ENCODE data around the gene ATP5PD.
"Not testable (repeated sequence)": the region's sequence is repeated elsewhere in the genome, so short reads cannot be mapped to it uniquely, and the experiment has no call there.

ATP5PD gene

DNA sequence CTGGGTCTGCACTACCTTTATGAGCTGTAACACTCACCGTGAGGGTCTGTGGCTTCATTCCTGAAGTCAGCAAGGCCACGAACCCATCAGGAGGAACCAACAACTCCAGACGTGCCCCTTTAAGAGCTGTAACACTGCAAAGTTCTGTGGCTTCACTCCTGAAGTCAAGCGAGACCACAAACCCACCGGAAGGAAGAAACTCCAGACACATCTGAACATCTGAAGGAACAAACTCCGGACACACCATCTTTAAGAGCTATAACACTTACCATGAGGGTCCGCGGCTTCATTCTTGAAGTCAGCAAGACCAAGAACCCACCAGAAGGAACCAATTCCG is 21.4 kb downstream of the ATP5PD start:
- in situ Hi-C loops (cut with HindIII; ENCODE audit: low sequenced_read_pairs), result not testable (repeated sequence)

- in situ Hi-C loops (cut with HindIII; ENCODE audit: low sequenced_read_pairs), result no loop called here
These were observed 21.9 kb downstream of the ATP5PD start for GRCh38 chr17:75024686-75025397.

DNA sequence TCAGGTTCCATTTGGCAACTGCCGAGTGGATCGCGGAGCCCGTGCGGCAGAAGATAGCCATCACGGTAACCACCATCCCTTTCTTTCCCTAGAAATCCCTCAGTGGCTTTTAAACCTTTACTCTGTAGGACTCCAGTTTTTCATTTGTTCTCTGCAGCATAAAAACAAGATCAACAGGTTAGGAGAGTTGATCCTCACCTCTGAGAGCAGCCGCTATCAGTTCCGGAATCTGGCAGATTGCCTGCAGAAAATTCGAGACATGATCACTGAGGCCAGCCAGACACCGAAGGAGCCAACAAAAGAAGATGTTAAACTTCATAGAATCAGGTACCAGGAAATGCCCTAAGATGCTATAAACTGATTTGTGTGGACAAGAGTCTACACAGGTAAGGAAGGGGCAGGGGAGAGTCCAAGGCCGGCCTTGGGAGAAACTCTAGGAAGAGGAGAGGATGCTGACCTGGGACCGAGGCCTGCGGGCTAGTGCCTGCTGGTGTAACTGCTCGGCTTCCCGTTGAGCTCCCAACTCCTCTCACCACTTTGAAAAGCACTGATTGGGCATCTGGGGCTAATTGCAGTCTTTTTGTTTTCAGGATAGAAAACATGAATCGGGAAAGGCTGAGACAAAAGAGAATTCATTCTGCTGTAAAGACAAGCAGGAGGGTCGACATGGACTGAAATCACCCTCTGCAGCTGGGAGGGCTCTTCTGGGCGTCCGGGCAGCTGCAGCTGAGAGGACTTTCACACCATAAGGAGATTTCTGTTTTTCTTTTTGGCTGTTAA is 26.2 kb downstream of the ATP5PD start:
- in situ Hi-C loops (cut with HindIII; ENCODE audit: low sequenced_read_pairs), result no loop called here

GRCh38 chr17:75019710-75020109 is 27.1 kb downstream of the ATP5PD start:
- in situ Hi-C loops (cut with HindIII; ENCODE audit: low sequenced_read_pairs), result loop anchor here (5.0 kb wide), 1 partner anchor 62 kb away; no protein-coding TSS in a partner anchor

DNA sequence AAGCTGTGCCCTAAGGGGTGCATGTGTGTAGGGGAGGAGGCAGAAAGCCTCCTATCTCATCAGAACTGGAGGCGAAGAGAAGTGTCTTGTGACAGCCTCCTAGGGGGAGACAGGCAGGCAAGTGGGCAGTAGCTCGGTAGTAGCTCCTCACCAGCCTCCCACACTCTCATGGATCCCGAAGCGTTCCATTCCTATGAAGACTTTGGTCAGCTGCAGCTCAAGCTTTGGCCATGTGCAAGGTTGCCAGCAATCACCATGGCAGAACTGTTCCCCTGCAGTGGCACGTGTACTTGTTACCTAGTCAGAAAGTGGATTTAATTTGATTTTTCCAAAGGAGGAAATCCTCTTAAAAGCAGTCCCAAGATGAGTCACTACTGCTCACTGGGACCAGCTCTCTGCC is 27.6 kb downstream of the ATP5PD start:
- in situ Hi-C loops (cut with HindIII; ENCODE audit: low sequenced_read_pairs), result loop anchor here (5.0 kb wide), 1 partner anchor 62 kb away; no protein-coding TSS in a partner anchor

DNA sequence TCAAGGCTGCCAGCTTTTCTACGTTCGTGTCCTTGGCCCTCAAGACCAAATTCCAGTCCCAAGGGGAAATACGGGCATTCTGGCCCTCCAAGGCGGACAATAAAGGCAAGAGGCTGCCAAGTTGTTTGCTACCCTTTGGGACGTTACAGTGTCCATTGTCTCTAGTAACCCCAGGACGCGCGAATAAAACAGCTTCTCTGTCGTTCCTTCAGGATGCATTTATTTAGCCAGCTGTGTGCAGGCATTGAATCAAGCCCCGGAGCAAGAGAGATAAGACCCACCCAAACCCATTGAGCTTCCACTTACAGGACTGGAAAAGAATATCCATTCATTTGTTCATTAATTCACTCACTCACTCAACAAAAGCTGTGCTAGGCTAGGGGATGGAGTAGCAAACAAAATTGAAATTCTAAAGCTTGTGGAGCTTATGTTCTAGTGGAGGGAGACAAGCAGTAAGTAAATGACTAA is 33.6 kb downstream of the ATP5PD start:
- in situ Hi-C loops (cut with HindIII; ENCODE audit: low sequenced_read_pairs), result no loop called here

DNA sequence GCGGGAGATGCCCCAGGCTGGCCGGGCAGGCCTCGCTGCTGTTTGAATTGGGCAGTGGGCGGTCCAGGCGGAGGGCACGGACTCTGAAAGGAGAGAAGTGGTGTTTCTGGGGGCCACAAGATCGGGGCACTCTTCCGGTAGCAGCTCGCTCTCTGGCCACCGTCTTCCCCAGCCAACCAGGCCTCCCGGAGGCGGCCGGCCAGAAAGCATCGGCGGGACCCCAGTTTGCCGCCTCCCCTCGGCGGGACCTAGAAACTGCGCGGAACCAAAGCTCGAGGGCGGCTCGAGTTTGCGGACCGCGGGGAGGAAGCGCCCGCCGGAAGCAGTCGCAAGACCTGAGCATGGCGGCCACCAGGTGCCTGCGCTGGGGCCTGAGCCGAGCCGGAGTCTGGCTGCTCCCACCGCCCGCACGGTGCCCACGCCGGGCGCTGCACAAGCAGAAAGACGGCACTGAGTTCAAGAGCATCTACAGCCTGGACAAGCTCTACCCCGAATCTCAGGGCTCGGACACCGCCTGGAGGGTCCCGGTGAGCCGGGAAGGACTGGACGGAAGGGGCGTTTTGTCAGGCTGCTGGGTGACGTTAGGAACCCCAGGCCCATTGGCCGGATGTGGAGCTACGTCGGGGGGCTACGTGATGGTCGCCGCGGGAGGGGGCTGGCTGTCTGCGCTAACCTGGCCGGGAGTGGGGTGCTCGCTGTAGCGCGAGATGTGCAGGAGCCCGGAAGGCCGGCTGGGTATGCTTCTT is 34.2 kb downstream of the ATP5PD start, which contains the start of gene MRPL58:
MRPL58 (plus strand) TSS at position 325 of the 746 bp plus-strand sequence; CDS start at position 342, 17 bp downstream.
- in situ Hi-C loops (cut with HindIII; ENCODE audit: low sequenced_read_pairs), result no loop called here

DNA sequence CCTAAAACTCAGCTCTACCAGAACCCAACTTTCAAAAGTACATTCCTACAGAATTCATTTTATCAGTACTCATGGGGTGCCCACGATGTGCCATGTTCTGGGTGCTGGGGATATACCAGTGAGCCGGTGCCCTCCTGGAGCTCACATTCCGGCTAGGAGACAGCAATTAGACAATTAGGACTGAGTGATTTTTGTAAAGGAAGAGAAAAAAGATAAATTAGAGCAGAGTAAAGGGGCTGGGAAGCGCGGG is 34.7 kb downstream of the ATP5PD start:
- in situ Hi-C loops (cut with HindIII; ENCODE audit: low sequenced_read_pairs), result no loop called here

DNA sequence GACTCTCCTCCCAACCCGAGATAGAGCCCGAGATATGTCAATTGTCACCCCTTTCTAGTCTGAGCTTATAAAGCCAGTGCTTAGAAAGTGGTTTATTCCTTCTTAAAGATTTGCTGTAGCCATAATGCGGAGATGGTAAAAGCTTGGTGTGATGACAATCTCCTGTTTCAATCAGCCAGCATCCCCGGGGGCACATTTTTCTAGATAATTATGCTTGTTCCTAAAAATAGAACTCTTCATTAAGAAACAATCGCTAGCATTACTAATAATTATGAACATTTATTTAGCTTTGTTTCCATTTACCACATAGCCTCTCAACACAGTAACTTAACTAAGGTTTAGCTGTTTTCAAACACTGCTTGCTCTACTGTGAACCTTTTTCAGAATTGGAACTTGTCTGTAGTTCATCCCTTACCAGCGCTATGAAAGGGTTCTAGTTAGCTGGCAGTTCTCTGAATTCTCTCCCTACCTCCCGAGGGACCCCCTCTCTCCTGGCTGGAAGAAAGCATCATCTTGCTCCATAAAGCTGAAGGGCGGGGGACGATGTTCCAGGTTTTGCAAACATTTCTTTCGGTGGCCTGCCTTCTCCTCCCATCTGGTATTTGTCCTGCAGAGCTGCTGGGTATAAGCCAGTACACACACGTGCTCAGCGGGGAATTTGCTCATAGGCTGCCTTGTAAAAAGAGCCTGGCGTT is 35.2 kb downstream of the ATP5PD start:
- in situ Hi-C loops (cut with HindIII; ENCODE audit: low sequenced_read_pairs), result no loop called here

- in situ Hi-C loops (cut with HindIII; ENCODE audit: low sequenced_read_pairs), result no loop called here
These were observed 35.9 kb downstream of the ATP5PD start for GRCh38 chr17:75010683-75011400.

DNA sequence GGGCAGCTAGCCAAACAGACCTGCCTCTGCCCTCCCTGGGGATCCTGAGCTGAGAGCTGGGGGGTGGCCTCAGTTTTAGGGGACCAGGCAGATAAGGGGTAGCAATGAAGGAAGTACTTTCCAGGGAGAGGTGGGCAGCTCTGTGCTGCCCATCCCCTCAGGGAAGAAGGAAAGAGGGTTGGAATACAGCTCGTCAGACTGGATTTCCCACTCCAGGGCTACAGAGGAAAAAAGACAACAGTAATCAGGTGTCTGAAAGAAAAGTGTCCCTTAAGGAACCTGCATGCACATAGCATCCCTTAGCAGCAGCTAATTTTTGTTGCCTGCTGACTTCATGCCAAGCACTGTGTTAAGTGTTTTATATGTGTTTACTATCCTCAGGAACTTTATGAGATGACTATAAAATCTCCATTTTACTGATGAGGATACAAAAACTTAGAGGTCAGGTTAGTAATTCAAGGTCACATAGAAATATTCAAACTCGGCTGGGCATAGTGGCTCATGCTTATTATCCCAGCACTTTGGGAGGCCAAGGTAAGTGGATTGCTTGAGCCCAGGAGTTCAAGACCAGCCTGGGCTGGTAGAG is 37.5 kb downstream of the ATP5PD start:
- in situ Hi-C loops (cut with HindIII; ENCODE audit: low sequenced_read_pairs), result no loop called here

GRCh38 chr17:75008373-75008772 is 38.4 kb downstream of the ATP5PD start:
- in situ Hi-C loops (cut with HindIII; ENCODE audit: low sequenced_read_pairs), result no loop called here

GRCh38 chr17:75006653-75007052 is 40.1 kb downstream of the ATP5PD start:
- in situ Hi-C loops (cut with HindIII; ENCODE audit: low sequenced_read_pairs), result no loop called here

- in situ Hi-C loops (cut with HindIII; ENCODE audit: low sequenced_read_pairs), result not testable (repeated sequence)
These were observed 40.7 kb downstream of the ATP5PD start for GRCh38 chr17:75006084-75006483.

DNA sequence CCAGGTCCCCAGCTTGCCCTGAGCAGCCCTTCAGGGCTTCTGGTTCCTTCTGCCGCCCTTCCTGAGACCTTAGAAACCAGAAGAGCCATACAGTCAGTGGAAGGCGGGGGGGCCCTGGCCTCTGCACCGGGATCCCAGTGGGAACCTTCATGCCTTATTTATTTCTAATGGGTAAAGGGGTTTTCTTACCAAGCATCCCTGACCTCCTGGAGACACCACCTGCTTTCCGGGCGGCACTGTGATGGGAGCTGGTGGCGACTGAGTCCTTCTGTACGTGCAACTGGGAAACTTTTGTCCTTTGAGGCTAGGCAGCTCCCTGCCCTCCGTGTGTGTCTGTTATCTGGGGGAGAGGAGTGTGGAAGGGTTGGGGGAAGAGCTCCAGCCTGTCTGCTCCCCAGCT is 41.5 kb downstream of the ATP5PD start:
- in situ Hi-C loops (cut with HindIII; ENCODE audit: low sequenced_read_pairs), result no loop called here

DNA sequence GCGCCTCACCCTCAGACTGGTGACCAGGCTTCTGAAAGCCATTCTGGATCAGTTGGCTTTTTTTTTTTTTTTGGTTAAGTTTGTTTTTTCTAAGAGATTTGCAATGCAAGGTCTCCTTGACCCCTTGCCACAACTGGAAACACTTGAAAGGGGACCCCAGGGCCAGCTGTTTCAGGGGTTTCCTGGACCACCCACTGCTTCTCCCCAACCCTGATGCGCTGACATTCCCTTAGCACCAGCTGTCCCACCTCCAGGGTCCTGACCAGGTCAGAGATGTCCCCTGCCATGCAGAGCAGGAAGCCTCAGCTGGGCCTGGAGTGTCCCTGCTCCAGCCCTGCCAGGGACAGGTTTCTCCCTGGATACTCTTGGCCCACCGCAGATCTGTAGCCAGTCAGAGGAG is 42.4 kb downstream of the ATP5PD start:
- in situ Hi-C loops (cut with HindIII; ENCODE audit: low sequenced_read_pairs), result no loop called here

GRCh38 chr17:75003957-75004355 is 42.8 kb downstream of the ATP5PD start:
- in situ Hi-C loops (cut with HindIII; ENCODE audit: low sequenced_read_pairs), result no loop called here

DNA sequence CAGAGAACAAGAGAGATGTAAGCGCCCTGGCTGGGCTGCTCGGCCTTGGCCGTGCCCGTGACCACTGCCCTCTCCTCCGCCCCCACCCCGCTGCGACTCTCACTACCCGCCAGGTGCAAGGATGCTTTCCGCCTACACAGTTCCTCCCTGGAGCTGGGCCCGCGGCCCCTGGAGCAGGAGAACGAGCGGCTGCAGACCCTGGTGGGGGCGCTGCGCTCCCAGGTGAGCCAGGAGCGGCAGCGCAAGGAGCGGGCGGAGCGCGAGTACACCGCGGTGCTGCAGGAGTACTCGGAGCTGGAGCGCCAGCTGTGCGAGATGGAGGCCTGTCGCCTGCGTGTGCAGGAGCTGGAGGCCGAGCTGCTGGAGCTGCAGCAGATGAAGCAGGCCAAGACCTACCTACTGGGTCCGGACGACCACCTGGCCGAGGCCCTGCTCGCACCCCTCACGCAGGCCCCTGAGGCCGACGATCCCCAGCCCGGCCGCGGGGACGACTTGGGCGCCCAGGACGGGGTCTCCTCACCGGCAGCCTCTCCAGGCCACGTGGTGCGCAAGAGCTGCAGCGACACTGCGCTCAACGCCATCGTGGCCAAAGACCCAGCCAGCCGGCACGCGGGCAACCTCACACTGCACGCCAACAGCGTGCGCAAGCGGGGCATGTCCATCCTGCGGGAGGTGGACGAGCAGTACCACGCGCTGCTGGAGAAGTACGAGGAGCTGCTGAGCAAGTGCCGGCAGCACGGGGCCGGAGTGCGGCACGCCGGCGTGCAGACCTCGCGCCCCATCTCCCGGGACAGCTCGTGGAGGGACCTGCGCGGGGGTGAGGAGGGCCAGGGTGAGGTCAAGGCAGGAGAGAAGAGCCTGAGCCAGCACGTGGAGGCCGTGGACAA is 43.5 kb downstream of the ATP5PD start:
- in situ Hi-C loops (cut with HindIII; ENCODE audit: low sequenced_read_pairs), result no loop called here

All from endothelial cell of hepatic sinusoid (primary cell).